GM12892 (cell line): ENCODE data around the gene BZW1.
A peak's percentile ranks its signal among the peaks of the same experiment; 100 is the strongest.

ENCODE experiments used
- POLR2A ChIP-seq: IDR thresholded peaks from 2 replicates; pipeline ENCODE4 v1.6.1; 2011; ENCODE audit warnings: low read depth, low read length, control low read depth
- POLR2AphosphoS5 ChIP-seq: IDR thresholded peaks from 2 replicates; pipeline ENCODE4 v1.6.1; 2011; ENCODE audit warnings: low read depth, low read length, control low read depth
- TAF1 ChIP-seq: IDR thresholded peaks from 2 replicates; pipeline ENCODE4 v1.6.1; 2011; ENCODE audit warnings: low read depth, mild to moderate bottlenecking, control low read depth, low read length, borderline replicate concordance

- TF ChIP-seq POLR2A: no peak; the same call in 1 of the 2 replicates
- no peak for TF ChIP-seq TAF1
- TF ChIP-seq POLR2AphosphoS5: 0 out of 2 replicates have a peak, but pooled peaks have one; percentile 26
Measured at GRCh38 chr2:200828572-200829257, 17.0 kb downstream of the BZW1 start.
